ENCODE data around the gene CHAMP1. TPM values are rescaled to one million over a fixed set of nuclear protein-coding genes. Genes with fewer than 3 reads are reported as not detected.

The CHAMP1 gene
- total and polyA plus RNA-seq, 2 donors (not counting 3 experiments of a cell fraction or from before 2014, with no cell fraction given), result 19.2 to 24.1 TPM

- H3K4me2 ChIP-seq (ENCODE audit: insufficient read depth, low read length), result no peak overlapping the region
- H3K27ac ChIP-seq (ENCODE audit: insufficient read depth, low read depth, low read length), result no peak overlapping the region
- TF ChIP-seq GATA2 (IDR thresholded peaks at IDR 0.05; ENCODE audit: insufficient read depth, insufficient read length, low read depth, low read length) (no peak), FOS (IDR thresholded peaks at IDR 0.05; ENCODE audit: borderline replicate concordance, insufficient read depth, low read length) (no peak)
- dilution Hi-C loops (cut with MboI; ENCODE audit: extremely low pct_ligation_motif_present, low sequenced_read_pairs), result no loop called here
- intact Hi-C loops (cut with micrococcal nuclease), result no loop called here
- peaks cover 15 to 21% of the 10 kb centered on the region in 2 experiments for H3K36me3 ChIP-seq (ENCODE audit: control insufficient read depth in 2 of 2, extremely low read depth in 1 of 2, insufficient read depth in 2 of 2, low read length in 2 of 2)
- no peak overlapping the region for H3K9ac ChIP-seq (replicated peaks; ENCODE audit: extremely low read depth, insufficient read depth, low read length)
- no peaks in the 10 kb centered on the region for H4K20me1 ChIP-seq (replicated peaks; ENCODE audit: control insufficient read depth, extremely low read depth, insufficient read depth, low read length)
- H3K9me1 ChIP-seq (replicated peaks; ENCODE audit: control insufficient read depth, extremely low read depth, insufficient read depth, low read length), result no peaks in the 10 kb centered on the region
- ChIA-PET POLR2A (no interaction called here), CTCF (no interaction called here)
- H2AFZ ChIP-seq (ENCODE audit: low read depth, low read length), result no peak overlapping the region
- DNase-seq (ENCODE audit: low read depth, low spot score) (no peak), FAIRE-seq (no peak)
- no peak overlapping the region for H3K4me3 ChIP-seq (replicated peaks in 1 of 3; ENCODE audit: insufficient read depth in 1 of 3, low read depth in 1 of 3, low read length in 3 of 3)
- peaks cover 6% of the 10 kb centered on the region for H3K4me1 ChIP-seq (ENCODE audit: control insufficient read depth, extremely low read depth, insufficient read depth, low read length)
- no peaks in the 10 kb centered on the region for H3K9me3 ChIP-seq (replicated peaks; ENCODE audit: control insufficient read depth, insufficient read depth, low read length)
- BruUV-seq (replicated peaks), result no TSS peak
- no peaks in the 10 kb centered on the region for H3K27me3 ChIP-seq (ENCODE audit: control insufficient read depth in 2 of 2, insufficient read depth in 2 of 2, low read length in 2 of 2)
- peaks cover 15% of the 10 kb centered on the region for H3K79me2 ChIP-seq (ENCODE audit: control insufficient read depth, insufficient read depth, low read length)
These were observed 10.0 kb downstream of the CHAMP1 start for GRCh38 chr13:114324334-114324733.

DNA sequence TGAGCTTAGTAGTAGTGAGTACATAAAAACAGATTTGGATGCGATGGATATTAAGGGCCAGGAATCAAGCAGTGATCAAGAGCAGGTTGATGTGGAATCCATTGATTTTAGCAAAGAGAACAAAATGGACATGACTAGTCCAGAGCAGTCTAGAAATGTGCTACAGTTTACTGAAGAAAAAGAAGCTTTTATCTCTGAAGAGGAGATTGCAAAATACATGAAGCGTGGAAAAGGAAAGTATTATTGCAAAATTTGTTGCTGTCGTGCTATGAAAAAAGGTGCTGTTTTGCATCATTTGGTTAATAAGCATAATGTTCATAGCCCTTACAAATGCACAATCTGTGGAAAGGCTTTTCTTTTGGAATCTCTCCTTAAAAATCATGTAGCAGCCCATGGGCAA lies 11.4 kb downstream of the CHAMP1 start:
- Histone ChIP-seq H3K36me3 (ENCODE audit: control insufficient read depth in 2 of 2, extremely low read depth in 1 of 2, insufficient read depth in 2 of 2, low read length in 2 of 2) (peaks cover 15 to 21% of the 10 kb centered on the region in 2 experiments), H3K9ac (replicated peaks; ENCODE audit: extremely low read depth, insufficient read depth, low read length) (no peak overlapping the region), H3K9me1 (replicated peaks; ENCODE audit: control insufficient read depth, extremely low read depth, insufficient read depth, low read length) (no peaks in the 10 kb centered on the region), H3K4me2 (ENCODE audit: insufficient read depth, low read length) (no peak overlapping the region), H3K79me2 (ENCODE audit: control insufficient read depth, insufficient read depth, low read length) (peaks cover 3% of the 10 kb centered on the region), H4K20me1 (replicated peaks; ENCODE audit: control insufficient read depth, extremely low read depth, insufficient read depth, low read length) (no peaks in the 10 kb centered on the region), H3K27ac (ENCODE audit: insufficient read depth, low read depth, low read length) (no peak overlapping the region), H3K4me3 (replicated peaks in 1 of 3; ENCODE audit: insufficient read depth in 1 of 3, low read depth in 1 of 3, low read length in 3 of 3) (no peak overlapping the region), H3K27me3 (ENCODE audit: control insufficient read depth in 2 of 2, insufficient read depth in 2 of 2, low read length in 2 of 2) (no peaks in the 10 kb centered on the region), H3K9me3 (replicated peaks; ENCODE audit: control insufficient read depth, insufficient read depth, low read length) (no peaks in the 10 kb centered on the region), H3K4me1 (ENCODE audit: control insufficient read depth, extremely low read depth, insufficient read depth, low read length) (no peaks in the 10 kb centered on the region), H2AFZ (ENCODE audit: low read depth, low read length) (no peak overlapping the region)
- CTCF ChIA-PET, result no interaction called here
- intact Hi-C loops (cut with micrococcal nuclease) (no loop called here), dilution Hi-C loops (cut with MboI; ENCODE audit: extremely low pct_ligation_motif_present, low sequenced_read_pairs) (no loop called here)
- BruUV-seq (replicated peaks), result no TSS peak
- POLR2A ChIA-PET, result no interaction called here
- no peak for TF ChIP-seq GATA2 (IDR thresholded peaks at IDR 0.05; ENCODE audit: insufficient read depth, insufficient read length, low read depth, low read length)
- no peak for TF ChIP-seq EZH2 (IDR thresholded peaks at IDR 0.05; ENCODE audit: borderline replicate concordance, low read depth, low read length, severe bottlenecking)
- TF ChIP-seq MAX (IDR thresholded peaks at IDR 0.05; ENCODE audit: insufficient read depth, insufficient read length), result no peak
- no peak for TF ChIP-seq POLR2A (IDR thresholded peaks at IDR 0.05; ENCODE audit: low read depth, low read length)
- no peak for TF ChIP-seq JUN (IDR thresholded peaks at IDR 0.05; ENCODE audit: borderline replicate concordance, insufficient read depth, insufficient read length, low read depth)
- TF ChIP-seq POLR2AphosphoS5 (IDR thresholded peaks at IDR 0.05; ENCODE audit: insufficient read depth, low read depth, low read length), result no peak
- TF ChIP-seq FOS (IDR thresholded peaks at IDR 0.05; ENCODE audit: borderline replicate concordance, insufficient read depth, low read length), result no peak
- no peak for TF ChIP-seq MYC (IDR thresholded peaks at IDR 0.05; ENCODE audit: low read depth, low read length)
- TF ChIP-seq, protein P1, sequence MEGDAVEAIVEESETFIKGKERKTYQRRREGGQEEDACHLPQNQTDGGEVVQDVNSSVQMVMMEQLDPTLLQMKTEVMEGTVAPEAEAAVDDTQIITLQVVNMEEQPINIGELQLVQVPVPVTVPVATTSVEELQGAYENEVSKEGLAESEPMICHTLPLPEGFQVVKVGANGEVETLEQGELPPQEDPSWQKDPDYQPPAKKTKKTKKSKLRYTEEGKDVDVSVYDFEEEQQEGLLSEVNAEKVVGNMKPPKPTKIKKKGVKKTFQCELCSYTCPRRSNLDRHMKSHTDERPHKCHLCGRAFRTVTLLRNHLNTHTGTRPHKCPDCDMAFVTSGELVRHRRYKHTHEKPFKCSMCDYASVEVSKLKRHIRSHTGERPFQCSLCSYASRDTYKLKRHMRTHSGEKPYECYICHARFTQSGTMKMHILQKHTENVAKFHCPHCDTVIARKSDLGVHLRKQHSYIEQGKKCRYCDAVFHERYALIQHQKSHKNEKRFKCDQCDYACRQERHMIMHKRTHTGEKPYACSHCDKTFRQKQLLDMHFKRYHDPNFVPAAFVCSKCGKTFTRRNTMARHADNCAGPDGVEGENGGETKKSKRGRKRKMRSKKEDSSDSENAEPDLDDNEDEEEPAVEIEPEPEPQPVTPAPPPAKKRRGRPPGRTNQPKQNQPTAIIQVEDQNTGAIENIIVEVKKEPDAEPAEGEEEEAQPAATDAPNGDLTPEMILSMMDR (IDR thresholded peaks at IDR 0.05; ENCODE audit: extremely low read depth in 1 of 2, insufficient read depth in 1 of 2, low read depth in 1 of 2, low read length in 2 of 2), result no peak
- no peak for DNase-seq (ENCODE audit: low read depth, low spot score)
- no peak for FAIRE-seq

Data from endothelial cell of umbilical vein (primary cell).